ENCODE results near the gene ZBTB45. TPM values are rescaled to one million over a fixed set of nuclear protein-coding genes. Genes with fewer than 3 reads are reported as not detected.

Gene ZBTB45
- total and polyA plus RNA-seq, 9 of the 15 experiments (the other 6 are each of a cell fraction or from before 2014, with no cell fraction given), result 0.08 to 16.1 (median 1.8) TPM

DNA sequence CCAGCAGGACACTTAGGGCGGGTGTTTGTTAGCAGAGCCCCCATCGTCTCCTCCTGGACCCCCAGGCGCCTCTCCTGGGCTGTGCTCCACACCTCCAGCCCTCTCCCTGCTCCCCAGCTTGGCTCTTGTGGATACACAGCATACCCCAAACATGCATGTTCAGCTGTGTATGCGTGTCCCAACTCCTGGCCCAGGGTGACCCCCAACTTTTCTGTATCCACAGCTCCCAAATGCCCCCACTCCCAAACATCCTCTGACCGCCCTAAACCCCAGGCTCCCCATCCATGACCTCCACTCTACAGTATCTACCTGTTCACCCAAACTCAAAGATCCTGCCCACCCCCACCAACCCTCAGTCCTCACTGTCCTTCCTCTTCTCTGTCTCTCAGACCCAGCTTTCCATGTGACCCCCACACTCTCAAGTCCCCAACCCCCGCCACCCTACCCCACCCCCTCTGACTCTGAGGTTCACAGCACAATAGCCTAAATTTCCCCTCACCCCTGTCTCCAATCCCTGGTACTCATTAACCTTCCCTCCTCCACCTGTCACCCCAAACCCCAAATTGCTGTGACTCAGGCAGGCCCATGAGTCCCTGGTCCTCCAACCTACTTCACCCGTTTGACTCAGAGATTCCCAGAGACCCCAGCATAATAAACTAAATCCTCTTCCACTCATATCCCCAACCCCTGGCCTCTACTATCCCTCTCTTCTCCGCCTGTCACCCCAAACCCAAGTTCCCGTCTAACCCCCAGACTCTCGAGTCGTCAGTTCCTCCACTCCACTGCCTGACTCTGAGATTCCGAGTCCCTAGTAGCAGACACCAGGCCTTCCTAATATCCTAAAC lies 37.8 kb upstream of the ZBTB45 start (continued):
- TF ChIP-seq REST (IDR thresholded peaks at IDR 0.05; ENCODE audit: borderline replicate concordance) (no peak), REST (CRISPR knock-in tag; IDR thresholded peaks at IDR 0.05; ENCODE audit: low read depth) (no peak), NFRKB (IDR thresholded peaks at IDR 0.05; ENCODE audit: low read depth) (0 out of 2 replicates have a peak, but pooled peaks have one; percentile 20)
- TF ChIP-seq, protein P1, sequence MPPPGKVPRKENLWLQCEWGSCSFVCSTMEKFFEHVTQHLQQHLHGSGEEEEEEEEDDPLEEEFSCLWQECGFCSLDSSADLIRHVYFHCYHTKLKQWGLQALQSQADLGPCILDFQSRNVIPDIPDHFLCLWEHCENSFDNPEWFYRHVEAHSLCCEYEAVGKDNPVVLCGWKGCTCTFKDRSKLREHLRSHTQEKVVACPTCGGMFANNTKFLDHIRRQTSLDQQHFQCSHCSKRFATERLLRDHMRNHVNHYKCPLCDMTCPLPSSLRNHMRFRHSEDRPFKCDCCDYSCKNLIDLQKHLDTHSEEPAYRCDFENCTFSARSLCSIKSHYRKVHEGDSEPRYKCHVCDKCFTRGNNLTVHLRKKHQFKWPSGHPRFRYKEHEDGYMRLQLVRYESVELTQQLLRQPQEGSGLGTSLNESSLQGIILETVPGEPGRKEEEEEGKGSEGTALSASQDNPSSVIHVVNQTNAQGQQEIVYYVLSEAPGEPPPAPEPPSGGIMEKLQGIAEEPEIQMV (tag; conservative IDR thresholded peaks at IDR 0.05; ENCODE audit: low read depth), result no peak

Data from K562 (cell line).